Anterior cingulate cortex (tissue), 58 donors: ENCODE measurements around the gene C1orf174.

Experiments used
- DNase-seq, 58 donors: peaks; one replicate each; lab custom pipeline; 2025; lab: John Stamatoyannopoulos, UW

The C1orf174 gene

GRCh38 chr1:3898994-3899753 lies 898 bp downstream of the C1orf174 start:
- DNase-seq = no peak

GRCh38 chr1:3898475-3898735 lies 1.7 kb downstream of the C1orf174 start:
- DNase-seq = no peak

DNA sequence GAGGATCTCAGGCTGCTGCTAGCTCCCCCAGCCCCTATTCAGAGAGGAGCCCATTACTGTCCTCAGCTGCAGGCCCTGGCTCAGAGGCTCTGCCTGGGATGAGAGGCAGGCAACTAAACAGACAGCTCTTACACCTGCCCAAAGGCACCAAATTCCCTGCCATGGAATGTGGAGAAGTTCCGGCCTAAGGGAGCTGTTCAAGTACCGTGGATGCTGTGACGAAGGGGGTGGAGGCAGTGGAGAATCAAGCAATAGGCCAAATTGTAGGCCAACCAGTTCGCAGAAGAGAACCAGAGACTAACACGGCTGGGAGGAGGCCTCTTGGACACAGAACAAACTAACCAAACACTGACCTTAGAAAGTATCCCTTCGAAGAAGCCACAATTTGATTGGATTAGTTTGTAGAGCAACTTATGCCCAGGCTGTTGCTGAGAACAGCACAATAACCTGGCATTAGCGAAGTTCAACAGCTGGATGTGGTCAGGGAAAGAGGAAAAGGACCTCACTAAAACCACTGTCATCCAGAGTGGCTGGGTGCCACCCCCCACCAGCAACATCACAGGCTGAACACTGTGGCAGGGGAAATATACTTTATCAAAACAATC lies 3.6 kb downstream of the C1orf174 start:
- no peak for DNase-seq

- no peak for DNase-seq
Observed at GRCh38 chr1:3895951-3896325, 4.1 kb downstream of the C1orf174 start.

GRCh38 chr1:3895279-3895950 lies 4.7 kb downstream of the C1orf174 start:
- no peak for DNase-seq

DNA sequence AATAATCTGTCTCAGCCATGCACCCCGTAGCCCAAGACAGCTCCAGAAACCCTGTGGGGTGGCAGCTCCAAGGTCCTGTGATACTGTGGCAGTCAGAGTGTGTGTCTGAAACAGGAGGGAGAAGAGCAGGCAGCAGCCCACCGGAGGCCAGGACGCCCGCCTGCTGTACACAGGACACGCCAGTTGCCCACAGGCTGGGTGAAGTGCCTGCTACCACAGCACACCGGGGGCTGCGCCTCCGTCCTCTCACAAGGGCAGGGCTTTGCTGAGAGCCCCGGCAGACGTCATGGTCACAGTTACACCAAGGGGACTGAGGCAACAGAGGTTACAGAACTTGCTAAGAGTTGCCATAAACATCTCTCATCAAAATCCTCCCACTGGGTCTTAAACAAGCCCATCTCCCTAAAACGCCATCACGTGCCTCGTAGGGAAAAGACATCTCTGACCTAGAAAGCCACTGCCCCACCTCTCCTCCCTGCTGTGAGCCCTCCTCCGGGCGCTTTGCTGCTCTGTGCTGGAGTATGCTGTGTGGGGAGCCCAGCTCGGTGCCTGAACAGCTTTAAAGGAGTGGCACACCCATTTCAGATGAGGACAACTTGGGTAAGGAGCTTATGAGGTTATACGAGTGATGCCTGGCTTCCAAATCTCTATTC lies 5.3 kb downstream of the C1orf174 start:
- no peak for DNase-seq

DNA sequence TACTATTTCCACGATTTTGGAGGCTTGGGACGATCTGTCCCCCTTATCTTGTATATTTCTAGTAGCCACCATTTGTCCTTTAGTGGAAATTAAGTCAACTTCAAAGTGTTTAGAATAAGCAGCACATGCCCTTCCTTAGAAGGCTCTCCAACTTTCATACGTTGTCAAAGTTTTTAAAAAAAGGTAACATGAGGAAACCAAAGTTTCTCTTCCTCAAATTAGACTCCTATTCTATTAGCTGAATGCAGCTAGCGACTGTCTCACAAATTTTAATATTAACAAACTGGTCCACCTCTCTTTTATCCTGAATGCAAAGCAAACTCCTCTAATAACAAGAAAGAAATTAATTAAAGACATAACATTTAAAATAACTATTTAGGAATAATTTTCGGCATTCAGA lies 6.9 kb downstream of the C1orf174 start:
- no peak for DNase-seq

- DNase-seq = peak in 34 of 58 donors; percentile 7 to 72 (median 36)
Observed at GRCh38 chr1:3892748-3893147, 7.3 kb downstream of the C1orf174 start.

DNA sequence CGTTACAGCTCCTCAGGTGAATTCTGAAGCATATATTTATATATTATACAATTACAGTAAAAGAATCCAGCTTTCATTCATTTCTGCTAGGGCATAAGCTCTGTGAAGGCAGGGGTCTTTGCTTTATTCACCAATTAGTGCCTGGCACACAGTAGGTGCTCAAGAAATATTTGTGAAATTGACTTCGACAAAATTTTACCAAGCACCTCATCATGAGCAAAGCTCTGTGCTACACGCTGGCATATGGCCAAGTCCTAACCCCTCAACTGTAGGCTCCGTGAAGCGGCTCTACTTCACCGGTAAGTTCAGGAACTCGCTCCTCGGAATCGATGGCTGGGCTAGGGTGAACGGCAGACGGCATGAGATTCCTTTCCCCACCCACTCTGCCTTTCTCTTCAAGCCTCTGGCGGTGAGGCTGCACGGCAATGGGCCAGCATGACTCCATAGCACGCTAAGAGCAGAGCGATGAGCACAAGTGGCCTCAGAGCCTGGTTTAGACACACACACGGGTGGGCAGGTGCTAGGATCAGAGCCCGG lies 8.7 kb downstream of the C1orf174 start:
- DNase-seq = peak in 7 of 58 donors; percentile 23 to 62 (median 25)

- DNase-seq = no peak
Observed at GRCh38 chr1:3890389-3891328, 9.4 kb downstream of the C1orf174 start.

GRCh38 chr1:3889936-3890335 lies 10.1 kb downstream of the C1orf174 start:
- no peak for DNase-seq

GRCh38 chr1:3888301-3888700 lies 11.8 kb downstream of the C1orf174 start:
- no peak for DNase-seq

GRCh38 chr1:3886691-3887090 lies 13.4 kb downstream of the C1orf174 start:
- no peak for DNase-seq

DNA sequence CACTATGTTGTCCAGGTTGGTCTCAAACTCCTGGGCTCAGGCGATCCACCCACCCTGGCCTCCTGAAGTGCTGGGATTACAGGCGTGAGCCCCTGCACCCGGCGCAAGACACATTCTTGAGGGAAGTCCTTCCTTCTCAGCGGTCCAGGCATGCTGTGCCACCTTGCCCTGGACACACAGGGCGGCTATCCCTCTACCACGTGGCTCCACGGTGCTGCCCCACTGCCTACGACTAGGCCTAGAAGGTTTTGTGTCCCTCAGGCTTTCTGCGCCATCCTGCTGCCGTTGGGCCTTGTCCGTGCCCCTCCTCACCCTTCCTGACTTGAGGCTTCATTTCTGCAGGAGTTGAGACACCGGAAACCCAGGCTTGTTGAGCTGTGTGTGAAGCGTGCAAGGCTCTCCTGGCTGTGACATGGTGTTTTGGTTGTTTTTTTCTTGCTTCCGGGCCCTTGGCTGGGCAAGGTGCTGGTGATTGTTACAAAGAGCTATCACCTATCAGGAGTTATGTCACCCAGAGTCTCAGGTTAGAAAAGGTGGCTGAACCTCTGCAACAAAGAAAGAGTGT lies 13.9 kb downstream of the C1orf174 start:
- DNase-seq = no peak

GRCh38 chr1:3885611-3886010 lies 14.5 kb downstream of the C1orf174 start:
- DNase-seq = no peak

DNA sequence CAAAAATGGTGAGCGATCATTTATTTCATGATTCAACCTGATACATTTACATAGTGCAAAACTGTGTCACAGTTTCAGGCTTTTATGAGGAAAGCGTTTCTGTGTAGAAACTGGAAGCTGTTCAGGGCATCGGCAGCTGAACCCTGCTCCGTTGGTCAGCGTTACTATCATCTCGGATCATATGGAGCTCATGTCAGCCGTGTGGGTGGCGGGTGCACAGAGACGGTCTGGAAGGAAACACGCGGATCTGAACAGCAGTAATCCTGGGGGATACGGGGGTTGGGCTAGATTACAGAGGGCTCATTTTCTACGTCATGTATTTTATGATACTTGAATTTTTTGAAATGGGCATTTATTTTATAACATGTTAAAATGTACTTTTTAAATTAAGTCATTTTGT lies 15.1 kb downstream of the C1orf174 start:
- DNase-seq = no peak

GRCh38 chr1:3883194-3883925 lies 16.7 kb downstream of the C1orf174 start:
- no peak for DNase-seq

DNA sequence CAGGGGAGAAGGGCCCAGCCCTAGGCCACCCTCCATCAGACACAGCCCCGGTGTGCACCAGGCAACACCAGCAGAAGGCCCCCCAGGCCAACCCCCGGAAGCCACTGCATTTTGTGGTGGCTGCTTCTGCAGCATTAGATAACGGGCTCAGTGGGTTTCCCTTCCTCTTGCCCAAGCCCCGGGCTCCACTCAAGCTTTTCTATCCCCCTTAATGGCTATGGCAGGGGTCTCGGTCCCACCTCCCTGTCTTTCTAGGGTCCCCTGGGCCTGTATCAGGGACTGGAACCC lies 18.9 kb downstream of the C1orf174 start:
- DNase-seq = no peak

DNA sequence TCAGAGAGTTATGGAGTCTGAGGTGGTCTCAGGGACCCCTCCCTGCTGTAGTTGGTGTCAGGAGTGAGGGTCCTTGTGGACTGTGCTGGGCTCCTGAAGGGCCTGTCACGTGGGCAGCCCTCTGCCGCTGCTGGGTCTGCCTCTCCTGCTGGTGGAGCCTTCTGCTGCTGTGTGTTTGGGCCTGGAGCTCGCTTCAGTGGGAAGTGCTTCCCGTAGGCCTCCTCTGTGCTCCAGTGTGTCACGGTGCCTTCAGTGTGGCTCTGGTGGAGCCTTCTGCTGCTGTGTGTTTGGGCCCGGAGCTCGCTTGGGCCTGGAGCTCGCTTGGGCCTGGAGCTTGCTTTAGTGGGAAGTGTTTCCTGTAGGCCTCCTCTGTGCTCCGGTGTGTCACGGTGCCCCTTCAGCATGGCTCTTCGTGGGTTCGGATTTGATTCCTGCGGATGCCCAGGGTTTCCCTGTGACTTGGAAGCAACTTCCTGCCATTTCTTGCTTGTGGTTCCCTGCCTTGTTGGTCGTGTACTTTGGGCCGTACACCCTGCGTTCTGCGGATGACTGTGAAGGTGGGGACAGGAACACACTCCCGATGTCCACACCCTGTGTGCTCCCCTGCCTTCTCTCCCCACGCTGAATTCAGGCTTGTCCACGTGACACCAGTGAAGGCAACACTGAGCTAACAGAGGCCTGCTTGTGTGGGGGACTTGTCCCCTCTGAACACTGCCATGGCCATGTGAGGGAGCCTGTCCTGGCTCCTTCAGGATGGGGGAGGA lies 19.5 kb downstream of the C1orf174 start:
- no peak for DNase-seq
